K562 (cell line): ENCODE measurements around the gene CDCA3. TPM values are rescaled to one million over a fixed set of nuclear protein-coding genes. Genes with fewer than 3 reads are reported as not detected.

ENCODE experiments used
- ATF3 ChIP-seq, 2 experiments: fragments of 450-650 bp in 1 of 2; sonication (generic) in 1 of 2; formaldehyde crosslinking in 1 of 2; IDR thresholded peaks in 1 of 2; conservative IDR thresholded peaks in 1 of 2; 2 replicates each; pipeline versions ENCODE4 v1.6.1 to v1.8.1; 2016 to 2023; ENCODE audit warnings: mild to moderate bottlenecking in 2 of 2, moderate library complexity in 2 of 2, inconsistent platforms in 1 of 2, missing genetic modification reagents in 1 of 2
- BMI1 ChIP-seq: fragments of 150-350 bp; IDR thresholded peaks from 2 replicates; pipeline ENCODE4 v1.6.1; 2014; ENCODE audit warnings: low read length
- CSDE1 ChIP-seq, 2 experiments: fragments of 450-650 bp; IDR thresholded peaks; 2 replicates each; pipeline ENCODE4 v1.6.1; 2016; ENCODE audit warnings: mild to moderate bottlenecking in 1 of 2
- FOXJ2 ChIP-seq: fragments of 200-800 bp; sonication (Bioruptor generic); IDR thresholded peaks from 2 replicates; pipeline ENCODE4 v1.6.1; 2016; ENCODE audit warnings: missing genetic modification characterization, missing compliant biosample characterization
- MAFK ChIP-seq: IDR thresholded peaks from 2 replicates; pipeline ENCODE4 v1.6.1; 2011; ENCODE audit warnings: low read length, improper control_type of control experiment
- MXI1 ChIP-seq: IDR thresholded peaks from 2 replicates; pipeline ENCODE4 v1.6.1; 2011; ENCODE audit warnings: low read depth, mild to moderate bottlenecking, improper control_type of control experiment, low read length
- POLR2AphosphoS2 ChIP-seq: IDR thresholded peaks from 2 replicates; pipeline ENCODE4 v1.6.1; 2012; ENCODE audit warnings: low read length, improper control_type of control experiment
- polyA plus RNA-seq, 8 experiments: library from polyadenylated mRNA; depleted of rRNA in 4 of 8; stranded (reverse) in 5 of 8; unstranded in 3 of 8; fragments of >200 nt; fragmentation: Nextera tagmentation in 2 of 8; fragmentation: Illumina TruSeq in 1 of 8; extraction: Ambion mirVana in 2 of 8; extraction: Trizol in 1 of 8; gene quantifications; 2 replicates each; pipeline versions ENCODE4 v1.2.1 to v1.2.3, GENCODE V29; 2011 to 2014; ENCODE audit warnings: inconsistent platforms in 1 of 8, missing spikeins in 1 of 8
- total RNA-seq, 7 experiments: library from RNA; depleted of rRNA in 6 of 7; stranded (reverse); fragments of >200 nt in 6 of 7; fragmentation: Illumina TruSeq in 2 of 7; extraction: Trizol in 2 of 7; gene quantifications; 2 replicates each; pipeline versions ENCODE4 v1.2.1 to v1.2.3, GENCODE V29; 2011 to 2021; ENCODE audit warnings: low replicate concordance in 1 of 7
- TF ChIP-seq, protein P1 (sequence below), 2 experiments: fragments of 450-650 bp; formaldehyde crosslinking in 1 of 2; IDR thresholded peaks; 2 replicates each; pipeline versions ENCODE4 v1.4.0 to v1.6.1; 2014 to 2020; ENCODE audit warnings: mild to moderate bottlenecking in 2 of 2, borderline replicate concordance in 1 of 2, low read depth in 1 of 2
- TF ChIP-seq, protein P2 (sequence below): sonication (generic); formaldehyde crosslinking; IDR thresholded peaks from 2 replicates; pipeline ENCODE4 v1.8.1; 2023; ENCODE audit warnings: mild to moderate bottlenecking, missing genetic modification reagents
- TF ChIP-seq, protein P3 (sequence below): fragments of 250-450 bp; sonication (Bioruptor Pico); IDR thresholded peaks from 2 replicates; pipeline ENCODE4 v1.5.0; 2021; ENCODE audit warnings: mild to moderate bottlenecking, borderline replicate concordance

CDCA3 gene
- total and polyA plus RNA-seq, 9 of the 15 experiments (the other 6 are each of a cell fraction or from before 2014, with no cell fraction given) = 24.2 to 80.8 (median 55.1) TPM

- TF ChIP-seq, protein P1, sequence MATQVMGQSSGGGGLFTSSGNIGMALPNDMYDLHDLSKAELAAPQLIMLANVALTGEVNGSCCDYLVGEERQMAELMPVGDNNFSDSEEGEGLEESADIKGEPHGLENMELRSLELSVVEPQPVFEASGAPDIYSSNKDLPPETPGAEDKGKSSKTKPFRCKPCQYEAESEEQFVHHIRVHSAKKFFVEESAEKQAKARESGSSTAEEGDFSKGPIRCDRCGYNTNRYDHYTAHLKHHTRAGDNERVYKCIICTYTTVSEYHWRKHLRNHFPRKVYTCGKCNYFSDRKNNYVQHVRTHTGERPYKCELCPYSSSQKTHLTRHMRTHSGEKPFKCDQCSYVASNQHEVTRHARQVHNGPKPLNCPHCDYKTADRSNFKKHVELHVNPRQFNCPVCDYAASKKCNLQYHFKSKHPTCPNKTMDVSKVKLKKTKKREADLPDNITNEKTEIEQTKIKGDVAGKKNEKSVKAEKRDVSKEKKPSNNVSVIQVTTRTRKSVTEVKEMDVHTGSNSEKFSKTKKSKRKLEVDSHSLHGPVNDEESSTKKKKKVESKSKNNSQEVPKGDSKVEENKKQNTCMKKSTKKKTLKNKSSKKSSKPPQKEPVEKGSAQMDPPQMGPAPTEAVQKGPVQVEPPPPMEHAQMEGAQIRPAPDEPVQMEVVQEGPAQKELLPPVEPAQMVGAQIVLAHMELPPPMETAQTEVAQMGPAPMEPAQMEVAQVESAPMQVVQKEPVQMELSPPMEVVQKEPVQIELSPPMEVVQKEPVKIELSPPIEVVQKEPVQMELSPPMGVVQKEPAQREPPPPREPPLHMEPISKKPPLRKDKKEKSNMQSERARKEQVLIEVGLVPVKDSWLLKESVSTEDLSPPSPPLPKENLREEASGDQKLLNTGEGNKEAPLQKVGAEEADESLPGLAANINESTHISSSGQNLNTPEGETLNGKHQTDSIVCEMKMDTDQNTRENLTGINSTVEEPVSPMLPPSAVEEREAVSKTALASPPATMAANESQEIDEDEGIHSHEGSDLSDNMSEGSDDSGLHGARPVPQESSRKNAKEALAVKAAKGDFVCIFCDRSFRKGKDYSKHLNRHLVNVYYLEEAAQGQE (IDR thresholded peaks at IDR 0.05; ENCODE audit: borderline replicate concordance) = peak; percentile 57
- TF ChIP-seq, protein P1 (CRISPR knock-in tag; IDR thresholded peaks at IDR 0.05; ENCODE audit: low read depth) = no peak
- TF ChIP-seq, protein P2, sequence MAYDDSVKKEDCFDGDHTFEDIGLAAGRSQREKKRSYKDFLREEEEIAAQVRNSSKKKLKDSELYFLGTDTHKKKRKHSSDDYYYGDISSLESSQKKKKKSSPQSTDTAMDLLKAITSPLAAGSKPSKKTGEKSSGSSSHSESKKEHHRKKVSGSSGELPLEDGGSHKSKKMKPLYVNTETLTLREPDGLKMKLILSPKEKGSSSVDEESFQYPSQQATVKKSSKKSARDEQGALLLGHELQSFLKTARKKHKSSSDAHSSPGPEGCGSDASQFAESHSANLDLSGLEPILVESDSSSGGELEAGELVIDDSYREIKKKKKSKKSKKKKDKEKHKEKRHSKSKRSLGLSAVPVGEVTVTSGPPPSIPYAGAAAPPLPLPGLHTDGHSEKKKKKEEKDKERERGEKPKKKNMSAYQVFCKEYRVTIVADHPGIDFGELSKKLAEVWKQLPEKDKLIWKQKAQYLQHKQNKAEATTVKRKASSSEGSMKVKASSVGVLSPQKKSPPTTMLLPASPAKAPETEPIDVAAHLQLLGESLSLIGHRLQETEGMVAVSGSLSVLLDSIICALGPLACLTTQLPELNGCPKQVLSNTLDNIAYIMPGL (CRISPR knock-in tag) = no peak
- TF ChIP-seq MAFK = no peak
- TF ChIP-seq BMI1 = peak; percentile 82
- TF ChIP-seq POLR2AphosphoS2 = no peak
- peak; percentile 78 for TF ChIP-seq MXI1
- TF ChIP-seq, protein P3, sequence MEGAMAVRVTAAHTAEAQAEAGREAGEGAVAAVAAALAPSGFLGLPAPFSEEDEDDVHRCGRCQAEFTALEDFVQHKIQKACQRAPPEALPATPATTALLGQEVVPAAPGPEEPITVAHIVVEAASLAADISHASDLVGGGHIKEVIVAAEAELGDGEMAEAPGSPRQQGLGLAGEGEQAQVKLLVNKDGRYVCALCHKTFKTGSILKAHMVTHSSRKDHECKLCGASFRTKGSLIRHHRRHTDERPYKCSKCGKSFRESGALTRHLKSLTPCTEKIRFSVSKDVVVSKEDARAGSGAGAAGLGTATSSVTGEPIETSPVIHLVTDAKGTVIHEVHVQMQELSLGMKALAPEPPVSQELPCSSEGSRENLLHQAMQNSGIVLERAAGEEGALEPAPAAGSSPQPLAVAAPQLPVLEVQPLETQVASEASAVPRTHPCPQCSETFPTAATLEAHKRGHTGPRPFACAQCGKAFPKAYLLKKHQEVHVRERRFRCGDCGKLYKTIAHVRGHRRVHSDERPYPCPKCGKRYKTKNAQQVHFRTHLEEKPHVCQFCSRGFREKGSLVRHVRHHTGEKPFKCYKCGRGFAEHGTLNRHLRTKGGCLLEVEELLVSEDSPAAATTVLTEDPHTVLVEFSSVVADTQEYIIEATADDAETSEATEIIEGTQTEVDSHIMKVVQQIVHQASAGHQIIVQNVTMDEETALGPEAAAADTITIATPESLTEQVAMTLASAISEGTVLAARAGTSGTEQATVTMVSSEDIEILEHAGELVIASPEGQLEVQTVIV = peak; percentile 81; the same call in 1 of the 2 replicates
- no peak for TF ChIP-seq ATF3 (IDR thresholded peaks at IDR 0.05)
- no peak for TF ChIP-seq ATF3 (CRISPR knock-in tag; conservative IDR thresholded peaks at IDR 0.05)
- peak in 1 of 2 experiments; percentile 55; a peak in 1 of 4 replicates for TF ChIP-seq CSDE1 (IDR thresholded peaks at IDR 0.05)
- peak; percentile 92 for TF ChIP-seq FOXJ2 (tag)
Measured at GRCh38 chr12:6899837-6900519, 48.9 kb upstream of the CDCA3 start (continued).
